HCT116 (cell line): ENCODE results near the gene NAALADL2. TPM values are rescaled to one million over a fixed set of nuclear protein-coding genes. Genes with fewer than 3 reads are reported as not detected.

Source experiments
- ATAC-seq: fragments of 200-7000 bp; cut with Tn5 transposase; 2 replicates; pipeline ENCODE4 v1.9.1; 2020; ENCODE audit warnings: mild to moderate bottlenecking, moderate library complexity
- BruUV-seq: library from RNA; stranded (reverse); fragments of 400-500 nt; replicated peaks from 2 replicates; lab custom pipeline; 2021; lab: Mats Ljungman, UMichigan
- CTCF ChIA-PET: fragments of 300-600 bp; sonication (Branson Sonifier 250); formaldehyde crosslinking; loops from one replicate; lab custom pipeline; 2021; ENCODE audit warnings: antibody characterized with exemption; lab: Charles Lee
- POLR2A ChIA-PET: fragments of 300-600, 350-600 bp; sonication (Branson Sonifier 250); formaldehyde crosslinking; loops from one replicate; lab custom pipeline; 2021; ENCODE audit warnings: antibody characterized with exemption; lab: Charles Lee
- RAD21 ChIA-PET, 2 experiments: fragments of 300-600 bp; sonication (Branson Sonifier 250); formaldehyde crosslinking; loops; one replicate each; lab custom pipeline; 2023; ENCODE audit warnings: low total read pairs in 2 of 2; ENCODE audit not compliant: uncharacterized antibody in 2 of 2, unreplicated experiment in 2 of 2, low non-redundant PET in 1 of 2; lab: Charles Lee
- DNase-seq: peaks from one replicate; pipeline ENCODE4 v3.0.0-alpha.2; 2010; ENCODE audit warnings: low read depth, low spot score
- H2AFZ ChIP-seq: fragments of 200-600 bp; shearing (Covaris generic), sonication (generic); 2 replicates; pipeline ENCODE4 v1.6.1; 2017; ENCODE audit warnings: low read depth, mixed run types, mixed read lengths, antibody characterized with exemption, low read length; ENCODE audit not compliant: poor library complexity, severe bottlenecking
- H3K27ac ChIP-seq: 2 replicates; pipeline ENCODE4 v1.5.1; 2012; ENCODE audit warnings: low read depth, low read length
- H3K27me3 ChIP-seq: fragments of 200-600 bp; sonication (generic); 2 replicates; pipeline ENCODE4 v1.6.1; 2016; ENCODE audit warnings: mixed run types, low read length, mixed read lengths; ENCODE audit not compliant: insufficient read depth
- H3K36me3 ChIP-seq, 2 experiments: fragments of 200-500 bp in 1 of 2; fragments of 200-600 bp in 1 of 2; sonication (Bioruptor generic) in 1 of 2; sonication (generic) in 1 of 2; 2 replicates each; pipeline versions ENCODE4 v1.5.1 to v1.6.1; 2014 to 2016; ENCODE audit warnings: low read length in 2 of 2, inconsistent platforms in 1 of 2, mixed read lengths in 1 of 2, mixed run types in 1 of 2; ENCODE audit not compliant: insufficient read depth in 2 of 2, control insufficient read depth in 1 of 2
- H3K4me1 ChIP-seq, 2 experiments: fragments of 200-600 bp in 1 of 2; sonication (generic) in 1 of 2; 2 replicates each; pipeline versions ENCODE4 v1.5.1 to v1.6.1; 2012 to 2017; ENCODE audit warnings: low read length in 2 of 2, inconsistent platforms in 1 of 2, mild to moderate bottlenecking in 1 of 2, mixed read lengths in 1 of 2, mixed run types in 1 of 2, moderate library complexity in 1 of 2; ENCODE audit not compliant: insufficient read depth in 2 of 2, control insufficient read depth in 1 of 2
- H3K4me2 ChIP-seq: fragments of 200-600 bp; sonication (generic); 2 replicates; pipeline ENCODE4 v1.6.1; 2017; ENCODE audit warnings: mixed run types, low read length, mixed read lengths
- H3K4me3 ChIP-seq, 2 experiments: fragments of 200-600 bp in 1 of 2; sonication (generic) in 1 of 2; replicated peaks in 1 of 2; 2 replicates each; pipeline ENCODE4 v1.5.1; 2011 to 2016; ENCODE audit warnings: low read length in 2 of 2, control low read depth in 1 of 2, low read depth in 1 of 2, mild to moderate bottlenecking in 1 of 2, mixed read lengths in 1 of 2, mixed run types in 1 of 2
- H3K79me2 ChIP-seq: fragments of 200-600 bp; sonication (generic); 2 replicates; pipeline ENCODE4 v1.6.1; 2017; ENCODE audit warnings: mild to moderate bottlenecking, mixed run types, low read length, moderate library complexity, mixed read lengths; ENCODE audit not compliant: insufficient read depth
- H3K9ac ChIP-seq: fragments of 200-600 bp; sonication (generic); 2 replicates; pipeline ENCODE4 v1.6.1; 2016; ENCODE audit warnings: low read length, mixed read lengths
- H3K9me2 ChIP-seq: fragments of 200-600 bp; sonication (generic), shearing (Covaris generic); 2 replicates; pipeline ENCODE4 v1.6.1; 2017; ENCODE audit warnings: mixed run types, mild to moderate bottlenecking, moderate library complexity; ENCODE audit not compliant: insufficient read depth
- H3K9me3 ChIP-seq, 2 experiments: fragments of 200-500 bp in 1 of 2; fragments of 200-600 bp in 1 of 2; sonication (Bioruptor generic) in 1 of 2; sonication (generic) in 1 of 2; 2 replicates each; pipeline ENCODE4 v1.6.1; 2014 to 2017; ENCODE audit warnings: low read length in 2 of 2, mixed read lengths in 2 of 2, inconsistent platforms in 1 of 2, low read depth in 1 of 2, mild to moderate bottlenecking in 1 of 2, mixed run types in 1 of 2, moderate library complexity in 1 of 2; ENCODE audit not compliant: control insufficient read depth in 1 of 2, insufficient read depth in 1 of 2
- H4K20me1 ChIP-seq: fragments of 200-600 bp; sonication (generic), shearing (Covaris generic); 2 replicates; pipeline ENCODE4 v1.6.1; 2017; ENCODE audit warnings: mixed run types, mild to moderate bottlenecking, moderate library complexity; ENCODE audit not compliant: insufficient read depth
- CEBPB ChIP-seq: IDR thresholded peaks from 2 replicates; pipeline ENCODE4 v1.6.1; 2012; ENCODE audit warnings: low read depth
- CTCF ChIP-seq, 3 experiments: fragments of 200-600 bp in 1 of 3; sonication (generic) in 1 of 3; IDR thresholded peaks in 2 of 3; conservative IDR thresholded peaks in 1 of 3; 2 replicates each; pipeline ENCODE4 v1.5.1; 2012 to 2017; ENCODE audit warnings: low read depth in 2 of 3, low read length in 2 of 3, antibody characterized with exemption in 1 of 3, borderline replicate concordance in 1 of 3, control low read depth in 1 of 3, mild to moderate bottlenecking in 1 of 3, mixed read lengths in 1 of 3, mixed run types in 1 of 3, moderate library complexity in 1 of 3; ENCODE audit not compliant: insufficient read depth in 1 of 3
- EGR1 ChIP-seq: IDR thresholded peaks from 2 replicates; pipeline ENCODE4 v1.6.1; 2012; ENCODE audit warnings: low read depth
- ELF1 ChIP-seq: IDR thresholded peaks from 2 replicates; pipeline ENCODE4 v1.6.1; 2012; ENCODE audit warnings: low read depth, borderline replicate concordance
- EZH2phosphoT487 ChIP-seq: fragments of 200-600 bp; IDR thresholded peaks from 2 replicates; pipeline ENCODE4 v1.6.1; 2018; ENCODE audit warnings: antibody characterized with exemption, borderline replicate concordance
- JUND ChIP-seq: IDR thresholded peaks from 2 replicates; pipeline ENCODE4 v1.6.1; 2012
- POLR2AphosphoS5 ChIP-seq: IDR thresholded peaks from 2 replicates; pipeline ENCODE4 v1.6.1; 2011; ENCODE audit warnings: mild to moderate bottlenecking, low read depth, low read length, moderate library complexity
- SIN3A ChIP-seq: IDR thresholded peaks from 2 replicates; pipeline ENCODE4 v1.6.1; 2012; ENCODE audit warnings: low read depth
- SP1 ChIP-seq: IDR thresholded peaks from 2 replicates; pipeline ENCODE4 v1.6.1; 2012; ENCODE audit warnings: low read depth
- SRF ChIP-seq: IDR thresholded peaks from 2 replicates; pipeline ENCODE4 v1.6.1; 2012; ENCODE audit warnings: low read depth
- TCF7L2 ChIP-seq: IDR thresholded peaks from 2 replicates; pipeline ENCODE4 v1.7.0; 2011; ENCODE audit warnings: borderline replicate concordance, inconsistent platforms; ENCODE audit not compliant: insufficient read depth, insufficient read length; ENCODE audit errors: extremely low read depth
- ZBTB33 ChIP-seq: IDR thresholded peaks from 2 replicates; pipeline ENCODE4 v1.6.1; 2011; ENCODE audit warnings: mild to moderate bottlenecking, low read length, moderate library complexity; ENCODE audit not compliant: insufficient replicate concordance; ENCODE audit errors: extremely low read depth
- ZFX ChIP-seq: fragments of 450-650 bp; IDR thresholded peaks from 2 replicates; pipeline ENCODE4 v1.6.1; 2017
- intact Hi-C: fragments of 100-400 bp; cut with micrococcal nuclease; formaldehyde crosslinking; loops from 2 replicates; pipeline ENCODE4 v1.10.0; 2022
- total RNA-seq: library from RNA; stranded (reverse); gene quantifications from one replicate; pipeline ENCODE4 v1.2.1, GENCODE V29; 2021; ENCODE audit not compliant: unreplicated experiment
- TF ChIP-seq, protein P1 (sequence below): IDR thresholded peaks from 2 replicates; pipeline ENCODE4 v1.6.1; 2012; ENCODE audit warnings: low read depth

Gene NAALADL2
- total RNA-seq, 1 experiment from 2014 or later = 2.9 TPM

- H3K9me3 ChIP-seq = no peaks in the 10 kb centered on the region
- ATAC-seq (no peak), DNase-seq (no peak)
- H3K27ac ChIP-seq = no peak overlapping the region
- no peak overlapping the region for H3K4me2 ChIP-seq
- no peak overlapping the region for H3K9ac ChIP-seq
- intact Hi-C loops = no loop called here
- no peaks in the 10 kb centered on the region for H3K4me1 ChIP-seq
- no peaks in the 10 kb centered on the region for H4K20me1 ChIP-seq
- ChIA-PET RAD21 (no interaction called here), CTCF (no interaction called here), POLR2A (no interaction called here)
- H3K27me3 ChIP-seq = no peaks in the 10 kb centered on the region
- no peak overlapping the region for H3K4me3 ChIP-seq
- TF ChIP-seq TCF7L2 (no peak), SRF (no peak), CEBPB (no peak), ELF1 (no peak), CTCF (IDR thresholded peaks at IDR 0.05 in 2 of 3, conservative IDR thresholded peaks at IDR 0.05 in 1 of 3; ENCODE audit: borderline replicate concordance in 1 of 3, insufficient read depth in 1 of 3, low read depth in 2 of 3, low read length in 2 of 3) (no peak), ZFX (no peak), SP1 (no peak), EGR1 (no peak), ZBTB33 (no peak), SIN3A (no peak), POLR2AphosphoS5 (no peak), EZH2phosphoT487 (no peak), JUND (no peak)
- TF ChIP-seq, protein P1, sequence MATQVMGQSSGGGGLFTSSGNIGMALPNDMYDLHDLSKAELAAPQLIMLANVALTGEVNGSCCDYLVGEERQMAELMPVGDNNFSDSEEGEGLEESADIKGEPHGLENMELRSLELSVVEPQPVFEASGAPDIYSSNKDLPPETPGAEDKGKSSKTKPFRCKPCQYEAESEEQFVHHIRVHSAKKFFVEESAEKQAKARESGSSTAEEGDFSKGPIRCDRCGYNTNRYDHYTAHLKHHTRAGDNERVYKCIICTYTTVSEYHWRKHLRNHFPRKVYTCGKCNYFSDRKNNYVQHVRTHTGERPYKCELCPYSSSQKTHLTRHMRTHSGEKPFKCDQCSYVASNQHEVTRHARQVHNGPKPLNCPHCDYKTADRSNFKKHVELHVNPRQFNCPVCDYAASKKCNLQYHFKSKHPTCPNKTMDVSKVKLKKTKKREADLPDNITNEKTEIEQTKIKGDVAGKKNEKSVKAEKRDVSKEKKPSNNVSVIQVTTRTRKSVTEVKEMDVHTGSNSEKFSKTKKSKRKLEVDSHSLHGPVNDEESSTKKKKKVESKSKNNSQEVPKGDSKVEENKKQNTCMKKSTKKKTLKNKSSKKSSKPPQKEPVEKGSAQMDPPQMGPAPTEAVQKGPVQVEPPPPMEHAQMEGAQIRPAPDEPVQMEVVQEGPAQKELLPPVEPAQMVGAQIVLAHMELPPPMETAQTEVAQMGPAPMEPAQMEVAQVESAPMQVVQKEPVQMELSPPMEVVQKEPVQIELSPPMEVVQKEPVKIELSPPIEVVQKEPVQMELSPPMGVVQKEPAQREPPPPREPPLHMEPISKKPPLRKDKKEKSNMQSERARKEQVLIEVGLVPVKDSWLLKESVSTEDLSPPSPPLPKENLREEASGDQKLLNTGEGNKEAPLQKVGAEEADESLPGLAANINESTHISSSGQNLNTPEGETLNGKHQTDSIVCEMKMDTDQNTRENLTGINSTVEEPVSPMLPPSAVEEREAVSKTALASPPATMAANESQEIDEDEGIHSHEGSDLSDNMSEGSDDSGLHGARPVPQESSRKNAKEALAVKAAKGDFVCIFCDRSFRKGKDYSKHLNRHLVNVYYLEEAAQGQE = no peak
- no peak overlapping the region for H2AFZ ChIP-seq
- no peaks in the 10 kb centered on the region for H3K9me2 ChIP-seq
- no TSS peak for BruUV-seq
- no peaks in the 10 kb centered on the region for H3K79me2 ChIP-seq
- H3K36me3 ChIP-seq = no peaks in the 10 kb centered on the region
Observed at GRCh38 chr3:175695251-175695650, 836.1 kb downstream of the NAALADL2 start.
